Endothelial cell of umbilical vein (primary cell): ENCODE results near the gene WASF3. TPM values are rescaled to one million over a fixed set of nuclear protein-coding genes. Genes with fewer than 3 reads are reported as not detected.

ENCODE experiments used
- BruUV-seq: library from RNA; stranded (reverse); fragments of 400-500 nt; replicated peaks from 2 replicates; lab custom pipeline; 2021; lab: Mats Ljungman, UMichigan
- CTCF ChIA-PET: fragments of 300-600, 350-600 bp; sonication (Branson Sonifier 250); formaldehyde crosslinking; loops from one replicate; lab custom pipeline; 2021; ENCODE audit warnings: antibody characterized with exemption, inconsistent platforms; lab: Charles Lee
- POLR2A ChIA-PET: fragments of 300-600, 350-600 bp; sonication (Branson Sonifier 250); formaldehyde crosslinking; loops from one replicate; lab custom pipeline; 2021; ENCODE audit warnings: antibody characterized with exemption, inconsistent platforms; lab: Charles Lee
- DNase-seq: peaks from one replicate; pipeline ENCODE4 v3.0.0-alpha.2; 2011; ENCODE audit warnings: low read depth, low spot score
- FAIRE-seq: peaks from 2 replicates; lab custom pipeline; 2011; peaks lifted over from hg19 to GRCh38; lab: Jason Lieb, UNC
- H2AFZ ChIP-seq: 2 replicates; pipeline ENCODE4 v1.6.0; 2012; ENCODE audit warnings: low read depth, low read length, control low read depth, inconsistent platforms
- H3K27ac ChIP-seq: 2 replicates; pipeline ENCODE4 v1.5.1; 2011; ENCODE audit warnings: low read depth, mild to moderate bottlenecking, control low read depth, low read length, moderate library complexity; ENCODE audit not compliant: insufficient read depth
- H3K27me3 ChIP-seq, 2 experiments: 2 replicates each; pipeline versions ENCODE4 v1.6.0 to v1.6.1; 2011; ENCODE audit warnings: low read length in 2 of 2, mixed read lengths in 1 of 2; ENCODE audit not compliant: control insufficient read depth in 2 of 2, insufficient read depth in 2 of 2
- H3K36me3 ChIP-seq, 2 experiments: 2 replicates in 1 of 2; 3 replicates in 1 of 2; pipeline ENCODE4 v1.5.1; 2011; ENCODE audit warnings: low read length in 2 of 2, mild to moderate bottlenecking in 1 of 2, moderate library complexity in 1 of 2; ENCODE audit not compliant: control insufficient read depth in 2 of 2, insufficient read depth in 2 of 2; ENCODE audit errors: extremely low read depth in 1 of 2
- H3K4me1 ChIP-seq: 3 replicates; pipeline ENCODE4 v1.5.1; 2011; ENCODE audit warnings: mild to moderate bottlenecking, low read length; ENCODE audit not compliant: control insufficient read depth, insufficient read depth; ENCODE audit errors: extremely low read depth
- H3K4me2 ChIP-seq: 2 replicates; pipeline ENCODE4 v1.6.1; 2011; ENCODE audit warnings: low read length, control low read depth, mixed read lengths; ENCODE audit not compliant: insufficient read depth
- H3K4me3 ChIP-seq, 3 experiments: fragments of 200-600 bp in 1 of 3; sonication (generic), shearing (Covaris generic) in 1 of 3; replicated peaks in 1 of 3; 2 replicates each; pipeline ENCODE4 v1.5.1; 2011 to 2016; ENCODE audit warnings: control low read depth in 3 of 3, low read length in 3 of 3, mild to moderate bottlenecking in 2 of 3, inconsistent platforms in 1 of 3, low read depth in 1 of 3, moderate library complexity in 1 of 3; ENCODE audit not compliant: insufficient read depth in 1 of 3
- H3K79me2 ChIP-seq: 2 replicates; pipeline ENCODE4 v1.6.0; 2012; ENCODE audit warnings: low read length, inconsistent platforms; ENCODE audit not compliant: control insufficient read depth, insufficient read depth
- H3K9ac ChIP-seq: replicated peaks from 2 replicates; pipeline ENCODE3; 2011; ENCODE audit warnings: low read length, control low read depth; ENCODE audit not compliant: insufficient read depth; ENCODE audit errors: extremely low read depth
- H3K9me1 ChIP-seq: replicated peaks from 3 replicates; pipeline ENCODE4 v1.6.0; 2011; ENCODE audit warnings: mild to moderate bottlenecking, low read length; ENCODE audit not compliant: control insufficient read depth, insufficient read depth; ENCODE audit errors: extremely low read depth
- H3K9me3 ChIP-seq: replicated peaks from 2 replicates; pipeline ENCODE4 v1.5.1; 2012; ENCODE audit warnings: low read length, inconsistent platforms; ENCODE audit not compliant: control insufficient read depth, insufficient read depth
- H4K20me1 ChIP-seq: replicated peaks from 2 replicates; pipeline ENCODE3; 2011; ENCODE audit warnings: mild to moderate bottlenecking, low read length; ENCODE audit not compliant: control insufficient read depth, insufficient read depth; ENCODE audit errors: extremely low read depth
- CTCF ChIP-seq, 2 donors: IDR thresholded peaks; 1 replicate in 1 of 2; 2 replicates in 1 of 2; pipeline ENCODE4 v1.5.1; 2011; ENCODE audit warnings: low read length in 2 of 2, mild to moderate bottlenecking in 2 of 2, moderate library complexity in 2 of 2, control low read depth in 1 of 2, inconsistent platforms in 1 of 2, low read depth in 1 of 2; ENCODE audit not compliant: insufficient read depth in 1 of 2; ENCODE audit errors: extremely low read depth in 1 of 2
- EZH2 ChIP-seq: IDR thresholded peaks from 2 replicates; pipeline ENCODE4 v1.6.1; 2012; ENCODE audit warnings: borderline replicate concordance, low read depth, mild to moderate bottlenecking, moderate library complexity, low read length, inconsistent platforms; ENCODE audit not compliant: severe bottlenecking
- FOS ChIP-seq: IDR thresholded peaks from 2 replicates; pipeline ENCODE4 v1.6.1; 2011; ENCODE audit warnings: mild to moderate bottlenecking, low read length, moderate library complexity, borderline replicate concordance; ENCODE audit not compliant: insufficient read depth
- GATA2 ChIP-seq: IDR thresholded peaks from 2 replicates; pipeline ENCODE4 v1.7.0; 2011; ENCODE audit warnings: low read depth, mild to moderate bottlenecking, moderate library complexity, mixed read lengths, low read length; ENCODE audit not compliant: insufficient read length, insufficient read depth
- JUN ChIP-seq: IDR thresholded peaks from 2 replicates; pipeline ENCODE4 v1.6.1; 2011; ENCODE audit warnings: borderline replicate concordance, low read depth; ENCODE audit not compliant: insufficient read length, insufficient read depth
- MAX ChIP-seq: IDR thresholded peaks from 2 replicates; pipeline ENCODE4 v1.6.1; 2011; ENCODE audit not compliant: insufficient read depth, insufficient read length
- MYC ChIP-seq: IDR thresholded peaks from one replicate; pipeline ENCODE4 v1.6.1; 2011; ENCODE audit warnings: mild to moderate bottlenecking, low read depth, low read length
- POLR2A ChIP-seq: IDR thresholded peaks from 2 replicates; pipeline ENCODE4 v1.6.1; 2012; ENCODE audit warnings: low read depth, mild to moderate bottlenecking, control low read depth, low read length
- POLR2AphosphoS5 ChIP-seq: IDR thresholded peaks from 2 replicates; pipeline ENCODE4 v1.6.1; 2012; ENCODE audit warnings: low read depth, mild to moderate bottlenecking, control low read depth, low read length, moderate library complexity; ENCODE audit not compliant: insufficient read depth
- dilution Hi-C: fragments of 300-500 bp; cut with MboI; formaldehyde crosslinking; loops from one replicate; pipeline ENCODE4 v1.15.0; 2019; ENCODE audit warnings: low sequenced_read_pairs; ENCODE audit not compliant: extremely low pct_ligation_motif_present
- intact Hi-C: fragments of 100-400 bp; cut with micrococcal nuclease; formaldehyde crosslinking; loops from one replicate; pipeline ENCODE4 v1.10.0; 2022
- polyA plus RNA-seq, 4 experiments: library from polyadenylated mRNA; depleted of rRNA in 3 of 4; stranded (reverse) in 3 of 4; unstranded in 1 of 4; fragments of >200 nt; gene quantifications; 2 replicates each; pipeline versions ENCODE4 v1.2.1 to v1.2.3, GENCODE V29; 2011 to 2012; ENCODE audit warnings: missing spikeins in 1 of 4
- total RNA-seq: library from RNA; stranded (reverse); gene quantifications from 2 replicates; pipeline ENCODE4 v1.2.3, GENCODE V29; 2021

Gene WASF3
- total and polyA plus RNA-seq, 2 donors (not counting 3 experiments of a cell fraction or from before 2014, with no cell fraction given): 18.5 to 32.4 TPM

GRCh38 chr13:26688980-26689379 lies 131.5 kb downstream of the WASF3 start:
- no peaks in the 10 kb centered on the region for H3K79me2 ChIP-seq
- H3K9ac ChIP-seq: no peak overlapping the region
- ChIA-PET POLR2A (no interaction called here), CTCF (interaction anchor here (1.2 to 5.1 kb wide), 2 partner anchors 10 to 192 kb away, joined by 3 to 36 read pairs; no protein-coding TSS in a partner anchor)
- no peaks in the 10 kb centered on the region for H3K9me1 ChIP-seq
- intact Hi-C loops (no loop called here), dilution Hi-C loops (loop anchor here (25.0 kb wide), 1 partner anchor 202 kb away; no protein-coding TSS in a partner anchor)
- peaks cover 13 to 19% of the 10 kb centered on the region in 2 experiments for H3K36me3 ChIP-seq
- H3K27ac ChIP-seq: no peak overlapping the region
- H3K4me2 ChIP-seq: no peak overlapping the region
- no peak overlapping the region for H3K4me3 ChIP-seq
- no peak for TF ChIP-seq CTCF (IDR thresholded peaks at IDR 0.05; ENCODE audit: extremely low read depth in 1 of 2, insufficient read depth in 1 of 2, low read depth in 1 of 2, low read length in 2 of 2)
- TF ChIP-seq FOS: no peak
- no peak for TF ChIP-seq MAX
- no peak for TF ChIP-seq JUN
- TF ChIP-seq POLR2A: no peak
- TF ChIP-seq EZH2: no peak
- no peak for TF ChIP-seq POLR2AphosphoS5
- no peak for TF ChIP-seq GATA2
- no peak for TF ChIP-seq MYC
- no peaks in the 10 kb centered on the region for H3K4me1 ChIP-seq
- H4K20me1 ChIP-seq: no peaks in the 10 kb centered on the region
- H3K27me3 ChIP-seq: no peaks in the 10 kb centered on the region
- DNase-seq: no peak
- H3K9me3 ChIP-seq: no peaks in the 10 kb centered on the region
- no peak overlapping the region for H2AFZ ChIP-seq
- BruUV-seq: no TSS peak
- no peak for FAIRE-seq
